Calu3 (cell line): Measurements from ENCODE around the gene MICAL3. TPM values are rescaled to one million over a fixed set of nuclear protein-coding genes. Genes with fewer than 3 reads are reported as not detected.

Experiments used
- BruUV-seq: library from RNA; stranded (reverse); fragments of 400-500 nt; replicated peaks from 2 replicates; lab custom pipeline; 2021; lab: Mats Ljungman, UMichigan
- CTCF ChIA-PET: fragments of 300-600 bp; sonication (Branson Sonifier 250); formaldehyde crosslinking; loops from one replicate; lab custom pipeline; 2022; ENCODE audit warnings: antibody characterized with exemption; lab: Charles Lee
- DNase-seq: peaks from one replicate; pipeline ENCODE4 v3.0.0; 2022
- H3K27ac Mint-ChIP-seq: one replicate; pipeline ENCODE4 v1.8.0; 2022; ENCODE audit warnings: mixed read lengths; ENCODE audit not compliant: unreplicated experiment
- H3K27me3 Mint-ChIP-seq: one replicate; pipeline ENCODE4 v1.8.0; 2022; ENCODE audit warnings: mixed read lengths; ENCODE audit not compliant: unreplicated experiment
- H3K36me3 Mint-ChIP-seq: one replicate; pipeline ENCODE4 v1.8.0; 2022; ENCODE audit warnings: mild to moderate bottlenecking, moderate library complexity, mixed read lengths; ENCODE audit not compliant: insufficient read depth, unreplicated experiment
- H3K4me1 Mint-ChIP-seq: one replicate; pipeline ENCODE4 v1.8.0; 2022; ENCODE audit warnings: mild to moderate bottlenecking, low read depth, mixed read lengths; ENCODE audit not compliant: unreplicated experiment
- H3K4me3 Mint-ChIP-seq: one replicate; pipeline ENCODE4 v1.8.0; 2022; ENCODE audit warnings: mild to moderate bottlenecking, low read depth, moderate library complexity, mixed read lengths; ENCODE audit not compliant: unreplicated experiment
- H3K9me3 Mint-ChIP-seq: one replicate; pipeline ENCODE4 v1.8.0; 2022; ENCODE audit warnings: low read depth, mixed read lengths; ENCODE audit not compliant: unreplicated experiment
- CTCF ChIP-seq: fragments of 200-600 bp; IDR thresholded peaks from one replicate; pipeline ENCODE4 v1.8.0; 2022; ENCODE audit warnings: antibody characterized with exemption; ENCODE audit not compliant: unreplicated experiment
- intact Hi-C: fragments of 100-400 bp; cut with micrococcal nuclease; formaldehyde crosslinking; loops from one replicate; pipeline ENCODE4 v1.10.0; 2022; ENCODE audit not compliant: unreplicated experiment
- total RNA-seq: library from RNA; stranded (reverse); gene quantifications from 2 replicates; pipeline ENCODE4 v1.2.3, GENCODE V29; 2022

The MICAL3 gene
- total RNA-seq, 1 experiment from 2014 or later, result 60.6 TPM

GRCh38 chr22:17888439-17888838 is 135.9 kb downstream of the MICAL3 start:
- no peak for DNase-seq
- intact Hi-C loops, result no loop called here
- Mint-ChIP-seq H3K4me3 (no peak overlapping the region), H3K36me3 (no peaks in the 10 kb centered on the region), H3K27me3 (no peaks in the 10 kb centered on the region), H3K9me3 (no peaks in the 10 kb centered on the region), H3K27ac (no peak overlapping the region), H3K4me1 (peaks cover 11% of the 10 kb centered on the region)
- CTCF ChIA-PET, result no interaction called here
- no TSS peak for BruUV-seq
- no peak for TF ChIP-seq CTCF

- H3K36me3 Mint-ChIP-seq, result no peaks in the 10 kb centered on the region
- TF ChIP-seq CTCF, result no peak
- BruUV-seq, result no TSS peak
- DNase-seq, result no peak
- H3K9me3 Mint-ChIP-seq, result no peaks in the 10 kb centered on the region
- CTCF ChIA-PET, result no interaction called here
- intact Hi-C loops, result no loop called here
- H3K27ac Mint-ChIP-seq, result no peak overlapping the region
- no peaks in the 10 kb centered on the region for H3K27me3 Mint-ChIP-seq
- no peaks in the 10 kb centered on the region for H3K4me1 Mint-ChIP-seq
- no peak overlapping the region for H3K4me3 Mint-ChIP-seq
These were observed 139.5 kb downstream of the MICAL3 start for GRCh38 chr22:17884893-17885292.

DNA sequence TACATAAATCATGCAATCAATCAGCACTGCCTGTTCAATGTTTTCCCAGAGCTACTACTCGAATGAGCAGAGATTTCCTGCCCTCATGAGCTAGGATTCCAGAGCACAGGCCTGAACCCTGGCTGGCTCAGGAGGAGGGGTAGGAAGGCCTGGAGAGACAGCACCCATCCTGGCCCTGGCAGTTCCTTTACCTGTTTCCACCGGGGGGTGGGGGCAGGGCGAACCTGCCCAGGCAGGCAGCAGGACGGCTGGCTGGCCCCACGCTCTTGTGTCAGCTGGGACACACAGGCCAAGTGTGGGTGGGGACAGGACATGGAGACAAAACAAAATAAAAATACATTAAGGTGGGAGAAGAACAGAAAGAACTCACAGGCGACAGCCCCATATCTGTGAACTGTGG is 140.3 kb downstream of the MICAL3 start:
- CTCF ChIA-PET, result no interaction called here
- no peak for TF ChIP-seq CTCF
- Mint-ChIP-seq H3K4me3 (no peak overlapping the region), H3K36me3 (no peaks in the 10 kb centered on the region), H3K9me3 (no peaks in the 10 kb centered on the region), H3K27ac (no peak overlapping the region), H3K27me3 (no peaks in the 10 kb centered on the region), H3K4me1 (no peaks in the 10 kb centered on the region)
- intact Hi-C loops, result no loop called here
- DNase-seq, result no peak
- BruUV-seq, result no TSS peak

DNA sequence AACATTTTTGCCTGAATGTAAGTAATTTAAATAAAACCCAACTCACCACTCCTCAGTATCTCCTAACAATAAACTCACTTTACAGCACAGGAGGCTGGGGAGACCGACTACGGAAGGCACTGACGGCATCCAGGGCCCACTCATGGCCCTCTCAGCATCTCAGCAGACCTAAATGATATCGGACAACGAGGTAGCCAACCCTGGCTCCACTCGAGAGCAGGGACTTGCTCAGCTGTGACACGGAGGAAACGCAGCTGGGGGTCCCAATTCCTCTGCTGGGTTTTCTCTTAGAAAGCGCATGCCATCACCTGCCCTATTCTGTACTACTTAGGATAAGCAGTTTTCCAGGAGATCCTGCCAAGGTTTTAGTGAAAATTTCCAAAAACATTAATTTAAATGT is 141.0 kb downstream of the MICAL3 start:
- no peak overlapping the region for H3K4me3 Mint-ChIP-seq
- no peak for TF ChIP-seq CTCF
- CTCF ChIA-PET, result no interaction called here
- intact Hi-C loops, result no loop called here
- H3K9me3 Mint-ChIP-seq, result no peaks in the 10 kb centered on the region
- no peak for DNase-seq
- no peak overlapping the region for H3K27ac Mint-ChIP-seq
- H3K36me3 Mint-ChIP-seq, result no peaks in the 10 kb centered on the region
- no peaks in the 10 kb centered on the region for H3K4me1 Mint-ChIP-seq
- no peaks in the 10 kb centered on the region for H3K27me3 Mint-ChIP-seq
- no TSS peak for BruUV-seq
